SHP77 treated with DMSO at 0.1 percent for 48 hours (cell line): ENCODE data around the gene IRF8.
"Not testable (repeated sequence)": the region's sequence is repeated elsewhere in the genome, so short reads cannot be mapped to it uniquely, and the experiment has no call there.

Source experiments
- DNase-seq: peaks from one replicate; lab custom pipeline; 2025; lab: John Stamatoyannopoulos, UW

IRF8 gene

GRCh38 chr16:85935974-85936760 lies 37.2 kb downstream of the IRF8 start:
- no peak for DNase-seq

- no peak for DNase-seq
These were observed 37.9 kb downstream of the IRF8 start for GRCh38 chr16:85936816-85937215.

DNA sequence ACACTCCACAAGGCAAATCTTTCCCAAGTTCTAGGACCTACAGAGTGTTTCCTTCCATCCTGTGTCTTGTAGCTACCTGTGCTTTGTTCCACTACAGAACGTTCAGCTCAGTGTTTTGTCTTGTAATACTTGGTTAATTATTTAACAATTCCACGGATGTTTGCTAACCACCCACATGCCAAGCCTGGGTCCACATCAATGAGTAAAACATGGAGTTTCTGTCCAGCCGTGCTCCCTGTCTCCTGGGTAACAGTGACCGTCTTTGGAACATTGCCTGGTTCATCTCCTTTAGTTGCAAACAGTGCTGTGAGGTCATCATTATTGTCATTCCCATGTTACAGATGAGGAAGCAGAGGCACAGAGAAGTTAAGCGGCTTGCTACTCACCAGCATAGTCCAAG lies 41.3 kb downstream of the IRF8 start:
- DNase-seq: no peak

DNA sequence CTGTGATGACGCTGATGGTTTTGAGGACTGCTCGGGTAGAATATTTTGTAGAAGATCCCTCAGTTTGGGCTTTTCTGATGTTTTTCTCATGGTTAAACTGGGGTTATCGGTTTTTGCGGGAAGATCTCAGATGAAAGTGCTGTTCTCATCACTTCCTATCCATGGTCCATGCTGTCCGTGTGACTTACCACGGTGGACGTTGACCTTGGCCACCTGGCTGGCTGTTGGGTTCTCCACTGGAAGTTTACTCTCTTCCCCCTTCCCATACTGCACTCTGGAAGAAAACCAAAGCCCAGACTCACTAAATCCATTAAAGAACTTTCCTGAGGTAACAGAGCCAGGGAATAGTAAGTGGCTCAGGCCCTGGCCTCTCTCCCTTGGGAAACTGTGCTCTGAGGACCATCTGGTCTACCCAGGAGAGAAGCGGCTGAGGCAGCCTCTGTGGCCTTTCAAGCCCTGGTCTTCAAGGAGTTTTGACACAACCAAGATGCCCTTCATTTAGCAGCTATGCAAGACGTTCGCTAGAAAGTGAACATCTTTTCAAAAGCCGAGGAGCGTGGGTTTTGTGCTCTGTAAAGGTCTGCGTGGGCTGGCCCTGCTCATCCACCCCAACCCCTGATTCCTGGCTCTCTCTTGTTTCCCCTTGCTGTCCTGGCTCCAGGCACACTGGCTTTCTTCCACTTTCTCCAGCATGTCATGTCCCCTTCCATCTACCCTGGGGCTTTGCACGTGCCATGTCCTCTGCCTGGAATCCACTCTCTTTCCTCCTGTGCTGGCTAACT lies 43.1 kb downstream of the IRF8 start:
- DNase-seq: no peak

DNA sequence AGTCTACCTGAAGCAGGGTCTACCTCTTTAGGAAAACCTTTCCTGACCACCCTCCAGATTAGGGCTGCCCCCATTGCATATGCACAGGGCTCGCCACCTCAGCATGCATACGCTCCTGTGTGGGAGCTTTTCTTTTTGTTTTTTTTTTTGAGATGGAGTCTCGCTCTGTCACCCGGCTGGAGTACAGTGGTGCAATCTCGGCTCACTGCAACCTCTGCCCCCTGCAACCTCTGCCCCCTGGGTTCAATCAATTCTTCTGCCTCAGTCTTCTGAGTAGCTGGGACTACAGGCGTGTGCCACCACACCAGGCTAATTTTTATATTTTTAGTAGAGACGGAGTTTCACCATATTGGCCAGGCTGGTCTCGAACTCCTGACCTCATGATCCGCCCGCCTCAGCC lies 43.7 kb downstream of the IRF8 start:
- not testable (repeated sequence) for DNase-seq

- no peak for DNase-seq
These were observed 44.7 kb downstream of the IRF8 start for GRCh38 chr16:85943711-85944110.

DNA sequence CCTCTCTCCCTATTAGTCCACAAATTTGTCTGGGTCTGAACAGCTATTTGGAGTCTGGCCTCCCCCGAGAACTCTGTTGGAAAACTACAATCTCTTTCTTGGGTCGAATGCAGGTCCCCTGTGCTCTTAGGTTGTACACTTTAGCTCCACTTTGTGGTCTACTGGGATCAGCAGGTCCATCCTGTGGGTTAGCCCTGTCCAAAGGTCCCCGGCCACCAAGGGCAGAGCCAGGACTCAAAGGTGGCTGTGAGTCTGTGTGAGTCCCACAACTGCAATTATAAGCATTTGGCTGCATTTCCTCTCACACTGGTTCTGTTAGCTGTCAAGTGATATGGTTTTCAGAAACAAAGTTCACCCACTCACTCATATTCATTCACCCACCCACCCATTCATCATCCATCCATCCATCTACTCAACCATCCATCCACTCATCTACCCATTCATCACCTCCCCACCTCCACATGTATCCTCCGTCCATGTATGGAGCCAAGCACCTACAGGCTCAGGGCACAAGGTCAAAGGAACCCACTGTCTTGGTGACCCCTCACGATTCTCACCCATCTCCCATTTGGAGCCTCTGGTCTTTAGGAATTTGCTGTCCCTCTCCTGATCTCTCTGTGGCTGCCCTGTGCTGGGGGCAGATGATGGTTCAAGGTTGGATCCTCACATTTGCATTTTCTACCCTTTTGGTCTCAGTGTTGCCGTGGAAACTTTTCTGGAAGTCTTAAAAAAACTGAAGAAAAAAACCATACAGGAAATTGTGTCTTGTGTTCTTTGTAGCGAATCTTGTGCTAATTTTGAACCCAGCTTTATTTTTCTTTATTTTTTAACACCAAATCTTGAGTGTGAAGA lies 45.8 kb downstream of the IRF8 start:
- no peak for DNase-seq

- no peak for DNase-seq
These were observed 46.4 kb downstream of the IRF8 start for GRCh38 chr16:85945424-85945751.

DNA sequence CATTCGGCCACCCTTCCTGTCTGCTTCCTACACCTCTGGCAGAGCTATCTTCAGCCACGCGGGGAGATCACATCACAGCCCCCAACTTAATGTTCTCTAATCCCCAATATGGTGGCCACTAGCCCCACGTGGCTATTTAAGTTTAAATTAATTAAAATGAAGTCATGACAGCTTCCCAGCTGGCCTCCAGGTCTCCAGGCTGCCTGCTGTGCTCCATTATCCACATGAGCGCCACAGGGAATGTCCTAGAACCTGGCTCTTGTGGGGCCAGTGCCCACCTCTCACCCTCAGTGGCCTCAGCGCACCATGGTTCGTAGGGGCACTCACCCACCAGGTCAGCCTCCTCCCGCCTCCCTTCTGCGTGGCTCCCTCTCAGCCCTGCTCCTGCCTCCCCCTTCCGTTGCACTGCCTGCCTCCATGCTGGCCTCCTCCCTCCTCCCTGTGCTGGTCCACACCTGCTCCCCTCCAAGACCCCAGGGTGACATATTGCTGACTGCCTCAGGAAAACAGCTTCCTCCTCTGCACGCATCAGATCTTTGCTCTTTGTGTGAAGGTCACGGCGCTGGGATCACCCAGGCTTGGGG lies 47.7 kb downstream of the IRF8 start:
- no peak for DNase-seq

GRCh38 chr16:85947230-85948137 lies 48.5 kb downstream of the IRF8 start:
- DNase-seq: no peak

- no peak for DNase-seq
These were observed 49.2 kb downstream of the IRF8 start for GRCh38 chr16:85948138-85948509.

DNA sequence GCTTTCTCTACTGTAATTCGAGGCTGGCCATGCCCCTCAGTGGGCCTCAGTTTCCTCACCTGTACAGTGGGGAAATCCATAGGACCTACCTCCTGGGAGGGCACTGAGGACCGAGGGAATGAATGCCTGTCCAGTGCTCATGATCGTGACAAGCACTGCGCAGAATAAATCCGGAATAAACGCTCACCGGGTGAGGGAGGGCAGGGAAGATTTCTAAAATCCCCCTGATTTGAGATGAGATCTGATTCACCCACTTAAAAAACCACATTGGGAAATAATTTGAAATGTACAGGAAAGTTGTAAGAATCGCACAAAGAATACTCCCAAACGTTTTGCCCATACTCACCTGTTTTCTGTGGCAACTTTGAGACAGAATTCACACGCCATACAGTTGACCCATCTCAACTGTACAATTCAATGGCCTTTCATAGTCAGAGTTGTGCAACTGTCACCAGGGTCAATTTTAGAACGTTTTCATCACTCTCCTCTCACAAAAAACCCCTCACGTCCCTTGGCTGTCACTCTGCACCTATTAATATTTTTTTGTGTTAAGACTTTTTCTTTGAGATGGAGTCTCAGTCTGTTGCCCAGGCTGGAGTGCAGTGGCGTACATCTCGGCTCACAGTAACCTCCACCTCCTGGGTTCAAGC lies 49.8 kb downstream of the IRF8 start:
- DNase-seq: no peak

- no peak for DNase-seq
These were observed 51.4 kb downstream of the IRF8 start for GRCh38 chr16:85950136-85950918.

GRCh38 chr16:85952197-85952596 lies 53.2 kb downstream of the IRF8 start:
- DNase-seq: no peak

- DNase-seq: no peak
These were observed 53.8 kb downstream of the IRF8 start for GRCh38 chr16:85952811-85953210.

DNA sequence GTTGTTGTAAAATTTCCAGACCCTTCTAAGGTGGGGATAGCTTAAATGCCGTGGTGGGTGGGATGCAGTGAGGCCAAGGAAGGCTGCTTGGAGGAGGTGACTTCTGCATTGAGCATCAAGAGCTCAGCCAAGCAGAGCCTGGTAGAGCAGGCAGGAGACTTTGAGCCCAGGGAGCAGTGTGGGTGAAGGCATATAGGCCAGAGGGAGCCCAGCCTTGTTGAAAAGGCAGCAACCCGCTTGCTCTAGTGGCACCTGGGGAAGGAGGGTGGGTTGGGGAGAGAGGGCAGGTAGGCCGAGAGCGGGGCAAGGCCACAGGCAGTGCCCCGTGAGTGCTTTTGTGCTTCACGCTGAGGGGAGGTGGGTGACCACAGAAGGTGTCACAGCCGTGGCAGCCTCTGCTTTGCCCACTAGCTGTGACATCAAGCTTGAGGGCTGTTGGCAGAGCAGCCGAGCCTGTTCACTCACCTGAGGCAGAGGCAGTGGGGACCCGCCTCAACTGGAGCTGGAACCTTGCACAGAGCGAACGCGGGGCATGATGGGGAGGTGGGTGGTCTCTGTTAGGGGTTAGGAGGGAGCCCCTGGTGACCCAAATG lies 56.1 kb downstream of the IRF8 start:
- no peak for DNase-seq

DNA sequence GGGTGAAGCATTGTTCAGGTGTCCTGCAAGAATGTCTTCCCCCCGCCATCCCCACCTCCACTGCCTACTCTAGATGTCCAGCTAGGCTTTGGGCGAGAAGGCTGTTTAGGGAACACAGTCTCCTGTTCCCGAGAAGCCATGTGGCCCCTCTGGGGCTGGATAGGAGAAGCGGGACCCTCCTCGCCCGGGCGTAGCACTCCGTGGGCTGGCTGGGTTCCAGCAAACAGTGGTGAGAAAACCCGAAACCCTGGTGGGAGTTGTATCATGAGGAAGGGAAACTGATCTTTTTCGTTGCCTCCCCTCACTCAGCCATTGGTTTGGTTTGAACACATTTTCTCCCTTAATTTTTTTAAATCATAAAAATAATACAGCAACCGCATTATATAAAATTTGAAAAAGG lies 56.6 kb downstream of the IRF8 start:
- DNase-seq: no peak

DNA sequence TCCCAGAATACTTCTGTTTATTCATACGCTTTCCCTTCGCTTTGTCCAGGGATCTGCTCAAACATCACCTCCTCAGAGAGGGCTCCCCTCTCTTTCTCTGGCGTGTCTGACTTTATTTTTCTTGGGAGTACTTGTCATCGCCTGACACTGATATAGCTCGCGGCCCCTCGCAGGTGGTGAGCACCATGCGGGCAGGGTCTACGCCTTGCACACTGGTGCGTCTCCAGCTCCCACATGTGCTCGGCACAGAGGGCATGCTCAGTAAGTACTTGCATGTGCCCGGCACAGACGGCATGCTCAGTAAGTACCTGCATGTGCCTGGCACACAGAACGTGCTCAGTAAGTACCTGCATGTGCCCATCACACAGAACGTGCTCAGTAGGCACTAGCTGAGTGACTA lies 57.5 kb downstream of the IRF8 start:
- no peak for DNase-seq

DNA sequence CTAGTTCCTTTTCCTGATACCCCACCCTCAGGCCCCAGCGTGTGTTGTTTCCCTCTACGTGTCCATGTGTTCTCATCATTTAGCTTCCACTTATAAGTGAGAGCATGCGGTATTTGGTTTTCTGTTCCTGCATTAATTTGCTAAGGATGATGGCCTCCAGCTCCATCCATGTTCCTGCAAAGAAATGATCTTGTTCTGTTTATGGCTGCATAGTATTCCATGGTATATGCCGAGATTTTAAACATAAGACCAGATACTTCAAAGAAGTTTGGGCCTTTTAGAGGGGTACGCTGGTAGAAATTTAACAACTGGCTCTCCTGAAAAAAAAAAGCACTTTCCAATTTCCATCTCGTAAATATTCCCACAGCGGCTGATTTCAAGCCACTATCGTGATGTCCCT lies 59.8 kb downstream of the IRF8 start:
- DNase-seq: no peak

- no peak for DNase-seq
These were observed 60.7 kb downstream of the IRF8 start for GRCh38 chr16:85959686-85960085.
